Activated naive CD8-positive, alpha-beta T cell treated with anti-CD3 and anti-CD28 coated beads for 36 hours (primary cell): ENCODE measurements around the gene DPY19L1. TPM values are rescaled to one million over a fixed set of nuclear protein-coding genes. Genes with fewer than 3 reads are reported as not detected.

Experiments
- DNase-seq: peaks from one replicate; pipeline ENCODE4 v3.0.0; 2021
- H3K27ac Mint-ChIP-seq: one replicate; pipeline ENCODE4 v1.8.0; 2022; ENCODE audit warnings: mild to moderate bottlenecking, moderate library complexity, mixed read lengths
- H3K27me3 Mint-ChIP-seq: one replicate; pipeline ENCODE4 v1.8.0; 2022; ENCODE audit warnings: mild to moderate bottlenecking, mixed read lengths
- H3K36me3 Mint-ChIP-seq: one replicate; pipeline ENCODE4 v1.8.0; 2021; ENCODE audit warnings: mild to moderate bottlenecking, mixed read lengths
- H3K4me1 Mint-ChIP-seq: one replicate; pipeline ENCODE4 v1.8.0; 2021; ENCODE audit warnings: mixed read lengths
- H3K4me3 Mint-ChIP-seq: one replicate; pipeline ENCODE4 v1.8.0; 2022; ENCODE audit warnings: mild to moderate bottlenecking, moderate library complexity, mixed read lengths
- H3K9me3 Mint-ChIP-seq: one replicate; pipeline ENCODE4 v1.8.0; 2022; ENCODE audit warnings: mixed read lengths
- total RNA-seq, 2 experiments: library from RNA; stranded (reverse); gene quantifications; one replicate each; pipeline ENCODE4 v1.2.3, GENCODE V29; 2021

The DPY19L1 gene
- total RNA-seq, 2 experiments from 2014 or later = 5.3 to 6.3 TPM

DNA sequence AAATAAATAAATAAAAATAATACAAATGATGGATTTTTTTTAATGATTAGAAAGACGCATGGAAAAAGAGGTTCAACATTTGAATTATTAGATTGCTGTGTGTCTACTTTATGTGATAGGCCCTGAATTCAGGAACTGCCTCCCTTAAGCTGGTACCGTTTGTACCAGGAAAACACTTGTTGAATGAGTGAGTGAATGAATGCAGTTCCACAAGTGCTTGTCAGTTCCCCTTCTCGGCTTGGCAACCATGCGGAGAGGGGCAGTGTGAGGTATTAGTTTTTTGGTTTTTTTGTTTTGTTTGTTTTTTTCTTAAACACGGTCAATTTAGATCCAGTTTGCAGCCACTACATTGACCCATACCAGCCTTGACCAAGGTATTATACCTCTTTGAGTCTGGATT is 2.1 kb upstream of the DPY19L1 start:
- Mint-ChIP-seq H3K4me1 (peaks cover 20% of the 10 kb centered on the region), H3K9me3 (no peaks in the 10 kb centered on the region), H3K4me3 (no peak overlapping the region), H3K36me3 (no peaks in the 10 kb centered on the region), H3K27me3 (no peaks in the 10 kb centered on the region), H3K27ac (no peak overlapping the region)
- DNase-seq = no peak

DNA sequence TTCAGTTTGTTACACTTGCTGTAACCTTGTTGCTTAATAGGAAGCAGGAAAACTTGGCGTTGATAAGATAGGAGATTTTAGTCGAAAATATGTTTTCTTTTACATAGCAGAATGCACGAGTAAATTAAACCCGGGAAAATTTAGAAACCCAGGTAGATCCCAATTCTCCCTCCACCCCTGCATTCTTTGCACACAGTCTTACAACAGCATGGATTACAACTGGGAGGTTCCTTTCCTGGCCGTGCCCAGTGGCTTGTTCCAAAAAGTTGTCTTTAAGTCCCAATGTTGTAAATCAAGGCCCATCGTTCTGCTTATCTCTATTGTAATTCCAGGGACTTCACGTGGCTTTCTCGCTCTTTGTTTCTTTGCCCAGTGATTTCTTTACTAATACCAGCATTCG is 1.1 kb upstream of the DPY19L1 start:
- Mint-ChIP-seq H3K9me3 (no peaks in the 10 kb centered on the region), H3K4me3 (peak overlapping the region; percentile 88), H3K27me3 (no peaks in the 10 kb centered on the region), H3K36me3 (no peaks in the 10 kb centered on the region), H3K4me1 (peaks cover 20% of the 10 kb centered on the region), H3K27ac (no peak overlapping the region)
- no peak for DNase-seq

DNA sequence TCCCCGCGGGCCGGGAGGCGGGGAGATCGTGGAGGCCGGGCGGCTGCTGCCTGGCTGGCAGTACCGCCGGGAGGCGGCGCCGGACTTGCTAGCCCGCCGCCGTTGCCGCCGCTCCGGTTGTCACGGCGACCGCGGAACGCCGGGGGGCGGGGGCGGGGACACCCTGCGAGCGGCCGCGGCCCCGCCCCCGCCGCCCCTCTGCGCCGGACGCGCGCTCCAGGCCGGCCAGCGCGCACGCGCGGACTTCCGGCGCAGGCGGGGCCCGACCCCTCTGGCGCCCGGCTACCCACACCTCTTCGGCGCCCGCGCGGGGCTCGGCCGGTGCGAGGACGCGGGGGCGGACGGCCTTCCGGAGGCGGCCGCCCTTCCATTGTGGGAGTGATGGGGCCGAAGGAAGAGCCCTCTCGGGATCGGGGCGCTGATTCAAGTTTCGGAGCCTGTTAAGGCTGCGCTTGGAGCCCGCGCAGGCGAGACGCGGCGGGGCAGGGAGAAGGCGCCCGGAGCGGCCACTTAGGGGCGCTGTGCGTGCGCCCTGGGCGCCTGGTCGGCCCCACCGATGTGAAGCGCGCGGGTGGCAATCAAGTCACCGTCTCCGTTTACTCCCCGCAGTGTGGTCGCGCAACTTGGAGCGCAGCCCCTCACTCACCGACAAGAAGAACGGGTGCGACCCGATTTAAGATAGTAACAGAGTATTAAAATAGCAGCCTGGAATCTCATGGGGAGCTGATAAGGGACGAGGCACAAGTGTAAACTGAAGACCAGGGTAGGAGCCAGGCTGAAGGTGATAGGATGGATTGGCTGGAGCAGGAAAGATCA is 449 bp upstream of the DPY19L1 start:
- Mint-ChIP-seq H3K4me3 (peak overlapping the region; percentile 88), H3K9me3 (no peaks in the 10 kb centered on the region), H3K4me1 (peaks cover 20% of the 10 kb centered on the region), H3K27ac (peak overlapping the region; percentile 80), H3K36me3 (no peaks in the 10 kb centered on the region), H3K27me3 (no peaks in the 10 kb centered on the region)
- peak; percentile 95 for DNase-seq

DNA sequence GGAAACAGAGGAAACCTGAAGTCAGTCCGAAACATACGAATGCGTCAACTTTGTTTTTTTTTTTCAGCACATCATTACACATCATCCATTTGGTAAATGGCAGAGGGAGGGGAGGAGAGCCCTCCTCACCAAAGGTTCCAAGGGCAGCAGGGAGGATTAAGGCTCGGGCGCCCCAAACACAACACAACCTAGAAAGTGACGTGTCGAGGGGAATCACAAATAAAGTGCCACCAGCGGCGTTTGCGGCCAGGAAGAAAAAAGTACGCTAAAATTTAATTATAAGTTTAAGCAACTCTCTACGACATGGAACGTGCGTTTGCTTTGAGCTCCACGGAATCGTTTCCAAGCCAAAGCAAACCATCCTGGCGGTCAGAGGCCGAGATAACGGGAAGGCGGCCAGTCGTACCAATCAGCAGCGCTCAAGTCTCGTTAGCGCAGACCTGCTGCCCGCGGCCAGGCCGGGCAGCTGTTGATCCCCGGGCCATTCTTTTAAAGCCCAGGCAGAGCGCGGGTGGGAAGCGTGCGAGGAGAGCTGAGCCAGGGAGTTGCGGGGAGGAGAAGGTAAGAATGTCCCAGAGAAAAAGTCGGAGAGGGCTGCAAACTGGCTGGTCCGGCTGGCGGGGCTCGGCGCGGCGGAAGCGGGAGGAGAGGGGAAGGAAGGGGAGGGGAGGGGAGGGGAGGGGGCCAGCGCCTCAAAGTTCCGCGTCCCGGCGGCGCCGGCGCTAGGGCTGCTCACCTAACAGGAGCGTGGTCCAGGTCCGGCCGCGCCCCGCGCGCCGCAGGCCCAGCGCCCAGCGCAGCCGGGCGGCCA is 719 bp downstream of the DPY19L1 start:
- DNase-seq = peak; percentile 31
- Mint-ChIP-seq H3K4me1 (peaks cover 20% of the 10 kb centered on the region), H3K27me3 (no peaks in the 10 kb centered on the region), H3K4me3 (peak overlapping the region; percentile 97), H3K9me3 (no peaks in the 10 kb centered on the region), H3K36me3 (no peaks in the 10 kb centered on the region), H3K27ac (peak overlapping the region; percentile 85)

DNA sequence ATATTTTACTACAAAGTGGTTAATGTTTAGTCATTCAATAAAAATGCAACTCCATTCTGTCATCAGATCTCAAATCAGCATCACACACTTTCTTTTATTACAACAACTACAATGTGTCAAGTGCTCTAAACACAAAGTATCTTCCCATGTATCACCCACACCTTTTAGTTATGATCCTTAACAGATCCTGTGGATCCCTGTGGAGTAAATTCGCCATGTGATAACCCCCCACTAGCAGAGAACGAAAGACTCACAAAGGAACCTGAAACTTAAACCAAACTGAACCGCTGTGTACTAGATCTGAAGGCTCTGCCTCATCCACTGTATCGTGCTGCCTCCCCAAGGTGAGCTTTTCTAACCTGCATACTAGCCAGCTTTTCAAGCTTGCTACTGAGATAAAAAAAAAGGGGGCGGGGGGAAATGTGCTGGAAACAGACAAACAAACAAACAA is 1.7 kb downstream of the DPY19L1 start:
- no peak for DNase-seq
- H3K27ac Mint-ChIP-seq = no peak overlapping the region

DNA sequence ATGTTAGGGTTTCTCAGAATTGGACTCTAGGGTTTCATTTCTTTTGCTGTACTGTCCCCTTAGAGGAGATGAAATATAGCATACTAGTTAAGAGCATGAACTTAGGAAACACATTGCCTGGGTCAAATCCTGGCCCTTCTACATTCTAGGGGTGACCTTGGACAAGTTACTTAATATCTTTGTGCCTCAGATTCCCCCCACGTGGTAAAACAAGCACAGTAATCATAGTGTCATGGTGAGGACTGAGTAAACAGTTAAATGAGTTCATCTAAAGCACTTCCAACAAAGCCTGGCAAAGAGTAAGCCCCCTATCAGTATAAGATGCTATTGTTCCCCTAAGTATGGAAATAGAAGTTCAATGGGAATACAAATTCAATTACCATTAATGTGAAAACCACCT is 5.1 kb downstream of the DPY19L1 start:
- H3K36me3 Mint-ChIP-seq = no peaks in the 10 kb centered on the region
- no peaks in the 10 kb centered on the region for H3K9me3 Mint-ChIP-seq
- H3K27ac Mint-ChIP-seq = no peak overlapping the region
- peaks cover 18% of the 10 kb centered on the region for H3K4me1 Mint-ChIP-seq
- H3K4me3 Mint-ChIP-seq = no peak overlapping the region
- no peaks in the 10 kb centered on the region for H3K27me3 Mint-ChIP-seq
- no peak for DNase-seq

More for the DNA sequence above, 1.7 kb downstream of the DPY19L1 start:
- peaks cover 20% of the 10 kb centered on the region for H3K4me1 Mint-ChIP-seq
- no peaks in the 10 kb centered on the region for H3K36me3 Mint-ChIP-seq
- peak overlapping the region; percentile 97 for H3K4me3 Mint-ChIP-seq
- no peaks in the 10 kb centered on the region for H3K27me3 Mint-ChIP-seq
- no peaks in the 10 kb centered on the region for H3K9me3 Mint-ChIP-seq

DNA sequence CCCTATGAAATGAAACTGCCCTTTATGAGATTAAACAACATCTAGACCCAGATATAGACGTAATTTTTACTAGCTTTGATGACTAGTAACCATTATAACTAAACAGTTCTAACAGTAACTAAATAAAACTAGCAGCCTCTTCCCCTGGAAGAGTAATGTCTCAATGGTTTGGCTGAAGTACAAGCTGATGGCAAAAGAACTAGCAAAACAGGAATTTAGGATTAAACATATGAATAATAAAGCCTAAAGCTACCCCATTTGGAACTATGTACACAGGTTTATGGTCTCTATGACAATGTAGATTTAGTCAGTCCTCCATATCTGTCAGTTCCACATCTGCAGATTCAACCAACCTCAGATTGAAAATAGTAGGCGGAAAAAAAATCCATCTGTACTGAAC is 6.4 kb downstream of the DPY19L1 start:
- no peak for DNase-seq
- Mint-ChIP-seq H3K27me3 (no peaks in the 10 kb centered on the region), H3K27ac (no peak overlapping the region), H3K4me3 (no peak overlapping the region), H3K9me3 (no peaks in the 10 kb centered on the region), H3K36me3 (no peaks in the 10 kb centered on the region), H3K4me1 (peaks cover 13% of the 10 kb centered on the region)

DNA sequence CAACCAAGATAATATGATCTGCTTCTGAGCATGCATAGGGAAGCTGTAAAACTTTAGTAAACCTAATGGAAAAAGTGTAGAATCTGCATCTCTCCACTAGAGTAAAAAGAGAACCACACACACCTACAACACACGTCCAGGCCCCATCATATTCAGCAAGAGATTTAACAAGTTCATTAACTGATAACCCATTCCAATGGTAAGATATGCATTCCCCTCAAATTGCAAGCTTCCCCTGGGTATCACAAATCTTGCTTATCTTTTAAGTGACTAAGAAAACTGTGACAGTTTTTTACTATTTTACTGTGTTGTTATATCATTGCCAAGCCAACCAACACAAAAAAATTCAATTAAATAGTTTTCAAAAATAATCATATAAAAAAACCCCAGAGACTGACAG is 8.0 kb downstream of the DPY19L1 start:
- no peaks in the 10 kb centered on the region for H3K9me3 Mint-ChIP-seq
- no peaks in the 10 kb centered on the region for H3K27me3 Mint-ChIP-seq
- H3K4me1 Mint-ChIP-seq = no peaks in the 10 kb centered on the region
- H3K36me3 Mint-ChIP-seq = no peaks in the 10 kb centered on the region
- H3K27ac Mint-ChIP-seq = no peak overlapping the region
- H3K4me3 Mint-ChIP-seq = no peak overlapping the region
- DNase-seq = no peak

DNA sequence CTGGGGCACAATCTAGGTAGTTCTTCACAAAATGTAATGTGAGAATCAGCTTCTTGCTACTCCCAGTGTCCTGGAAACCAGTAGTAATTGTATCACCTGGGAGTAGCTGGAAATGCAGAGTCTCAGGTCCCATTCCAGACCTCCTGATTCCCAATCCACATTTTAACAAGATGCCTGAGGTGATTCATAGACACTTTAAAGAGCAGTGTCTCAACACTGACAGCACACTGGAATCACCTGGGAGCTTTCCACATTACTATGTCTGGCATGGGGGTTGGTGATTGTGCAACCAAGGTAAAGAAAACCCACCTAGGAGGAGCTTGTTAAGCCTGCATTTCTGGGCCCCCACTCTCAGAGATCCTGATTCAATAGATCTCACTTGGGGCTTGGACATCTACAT is 11.1 kb downstream of the DPY19L1 start:
- Mint-ChIP-seq H3K4me1 (no peaks in the 10 kb centered on the region), H3K9me3 (no peaks in the 10 kb centered on the region), H3K36me3 (no peaks in the 10 kb centered on the region), H3K4me3 (no peak overlapping the region), H3K27ac (no peak overlapping the region), H3K27me3 (no peaks in the 10 kb centered on the region)
- DNase-seq = no peak

DNA sequence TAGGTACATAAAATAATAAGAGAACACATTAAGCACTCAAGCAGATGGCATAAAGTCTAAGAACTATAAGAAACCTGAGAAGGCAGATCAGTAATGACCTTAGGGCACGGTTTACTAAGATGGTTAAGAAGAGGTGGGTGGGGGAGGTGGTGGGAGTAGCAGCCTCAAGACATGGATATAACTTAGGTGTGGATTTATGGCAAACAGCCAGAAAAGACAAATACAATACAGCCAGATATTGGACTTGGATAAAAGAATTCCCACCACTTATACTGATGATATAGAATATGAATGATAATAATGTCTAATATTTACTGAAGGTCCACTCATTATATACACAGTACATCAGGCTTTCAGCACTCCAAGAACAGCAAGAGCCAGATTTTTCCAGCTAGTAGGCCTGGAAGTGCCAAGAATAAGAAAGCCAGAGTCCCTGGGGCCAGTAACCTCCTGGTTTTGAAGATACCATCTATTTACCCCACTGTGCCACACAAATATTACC is 11.9 kb downstream of the DPY19L1 start:
- H3K4me1 Mint-ChIP-seq = no peaks in the 10 kb centered on the region
- no peaks in the 10 kb centered on the region for H3K36me3 Mint-ChIP-seq
- H3K9me3 Mint-ChIP-seq = no peaks in the 10 kb centered on the region
- H3K4me3 Mint-ChIP-seq = no peak overlapping the region
- no peaks in the 10 kb centered on the region for H3K27me3 Mint-ChIP-seq
- DNase-seq = no peak
- H3K27ac Mint-ChIP-seq = no peak overlapping the region

DNA sequence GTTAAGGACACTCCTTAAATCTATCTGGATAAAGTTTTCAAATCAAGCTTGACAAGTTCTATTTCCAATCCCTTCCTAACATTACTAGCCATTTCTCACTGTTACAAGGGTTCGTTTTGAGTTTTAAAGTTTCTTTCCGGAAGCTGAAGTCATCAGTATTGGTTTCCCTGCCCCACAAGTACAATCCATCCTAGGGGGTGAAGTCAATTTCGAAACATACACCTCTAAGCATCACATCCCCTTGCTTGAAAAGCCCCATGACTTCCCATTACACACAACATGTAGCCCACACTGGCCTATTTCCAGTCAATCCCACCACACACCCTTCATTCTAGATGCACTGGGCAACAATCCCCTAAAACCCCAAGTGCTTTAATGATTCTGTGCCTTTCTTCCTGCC is 13.0 kb downstream of the DPY19L1 start:
- Mint-ChIP-seq H3K4me3 (no peak overlapping the region), H3K27ac (no peak overlapping the region), H3K27me3 (no peaks in the 10 kb centered on the region), H3K36me3 (no peaks in the 10 kb centered on the region), H3K9me3 (no peaks in the 10 kb centered on the region), H3K4me1 (no peaks in the 10 kb centered on the region)
- no peak for DNase-seq

DNA sequence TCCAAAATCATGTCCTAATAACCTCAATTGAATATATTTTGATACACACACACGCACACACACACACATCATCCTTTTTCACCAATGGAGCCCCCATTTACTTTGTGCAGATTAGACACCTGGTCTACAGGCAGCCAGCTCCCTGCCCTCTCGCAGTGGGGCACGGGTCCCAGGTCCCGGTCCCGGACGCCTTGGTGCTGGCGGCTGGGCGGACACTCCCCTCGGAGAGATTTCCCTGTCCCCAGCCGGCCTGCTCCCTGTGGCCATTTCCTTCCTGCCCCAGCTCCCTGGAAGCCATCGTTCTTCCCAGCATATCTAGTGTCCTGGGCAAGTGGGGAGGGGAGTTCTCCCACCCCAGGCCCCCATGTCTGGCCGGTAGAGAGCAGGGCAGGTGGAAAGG is 14.6 kb downstream of the DPY19L1 start:
- Mint-ChIP-seq H3K4me1 (no peaks in the 10 kb centered on the region), H3K36me3 (no peaks in the 10 kb centered on the region), H3K4me3 (no peak overlapping the region), H3K9me3 (no peaks in the 10 kb centered on the region), H3K27ac (no peak overlapping the region), H3K27me3 (no peaks in the 10 kb centered on the region)
- DNase-seq = no peak

DNA sequence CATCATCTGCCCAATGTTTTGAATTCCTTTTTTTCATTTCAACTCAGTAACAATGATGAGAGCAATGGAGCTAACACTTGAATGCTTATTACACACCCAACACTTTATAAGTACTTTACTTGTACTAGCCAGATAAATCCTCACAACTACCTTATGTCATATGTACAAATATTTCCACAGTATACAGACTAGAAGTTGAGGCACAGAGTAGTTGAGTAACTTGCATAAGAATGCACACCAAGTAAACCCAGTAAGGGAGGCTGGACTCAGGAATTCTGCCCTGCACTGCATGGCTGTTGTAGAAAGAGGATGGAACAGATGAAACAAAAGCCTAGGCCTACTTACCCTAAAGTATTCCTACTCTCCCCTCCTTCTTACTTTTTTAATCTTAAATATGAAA is 15.8 kb downstream of the DPY19L1 start:
- no peaks in the 10 kb centered on the region for H3K36me3 Mint-ChIP-seq
- H3K27me3 Mint-ChIP-seq = no peaks in the 10 kb centered on the region
- H3K4me1 Mint-ChIP-seq = no peaks in the 10 kb centered on the region
- no peaks in the 10 kb centered on the region for H3K9me3 Mint-ChIP-seq
- no peak overlapping the region for H3K4me3 Mint-ChIP-seq
- no peak for DNase-seq
- no peak overlapping the region for H3K27ac Mint-ChIP-seq

DNA sequence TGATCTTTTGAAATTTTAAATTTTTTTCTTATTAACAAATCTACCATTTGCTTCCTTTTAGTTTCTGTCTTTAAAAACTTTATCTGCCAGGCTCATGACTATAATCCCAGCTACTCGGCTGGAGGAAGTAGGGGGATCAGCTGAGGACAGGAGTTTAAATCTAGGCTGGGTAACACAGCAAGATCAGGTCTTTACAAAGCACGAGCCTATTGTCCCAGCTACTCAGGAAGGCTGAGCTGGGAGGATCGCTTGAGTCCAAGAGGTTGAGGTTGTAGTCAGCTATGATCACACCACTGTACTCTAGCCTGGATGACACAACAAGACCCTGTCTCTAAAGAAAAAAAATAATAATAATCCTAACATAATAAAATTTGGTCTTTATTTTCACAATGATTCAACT is 17.5 kb downstream of the DPY19L1 start:
- Mint-ChIP-seq H3K27ac (no peak overlapping the region), H3K4me1 (no peaks in the 10 kb centered on the region), H3K36me3 (peaks cover 4% of the 10 kb centered on the region), H3K4me3 (no peak overlapping the region), H3K9me3 (no peaks in the 10 kb centered on the region), H3K27me3 (no peaks in the 10 kb centered on the region)
- DNase-seq = no peak

DNA sequence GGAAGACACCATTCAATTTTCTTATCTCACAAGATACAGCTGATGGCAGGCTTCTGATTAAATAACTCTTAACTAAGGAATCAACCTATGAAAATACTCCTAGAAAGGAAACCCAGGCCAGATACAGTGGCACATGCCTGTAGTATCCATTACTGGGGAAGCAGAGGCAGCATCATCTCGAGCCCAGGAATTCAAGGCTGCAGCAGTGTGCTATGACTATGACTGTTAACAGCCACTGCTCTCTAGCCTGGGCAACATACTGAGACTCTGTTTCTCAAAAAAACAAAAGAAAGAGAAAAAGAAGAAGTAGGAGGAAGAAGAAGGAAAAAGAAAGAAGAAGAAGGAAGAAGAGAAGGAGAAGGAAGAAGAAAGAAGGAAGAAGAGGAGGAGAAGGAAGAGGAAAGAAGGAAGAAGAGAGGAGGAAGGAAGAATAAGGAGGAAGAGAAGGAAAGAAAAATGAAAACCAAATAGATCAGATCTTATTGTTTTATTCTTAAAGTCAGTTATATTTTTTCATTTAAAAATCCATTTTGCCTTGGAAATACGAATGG is 18.0 kb downstream of the DPY19L1 start:
- DNase-seq = no peak
- no peak overlapping the region for H3K4me3 Mint-ChIP-seq
- H3K27ac Mint-ChIP-seq = no peak overlapping the region
- H3K4me1 Mint-ChIP-seq = no peaks in the 10 kb centered on the region
- H3K36me3 Mint-ChIP-seq = peaks cover 5% of the 10 kb centered on the region
- H3K9me3 Mint-ChIP-seq = no peaks in the 10 kb centered on the region
- H3K27me3 Mint-ChIP-seq = no peaks in the 10 kb centered on the region
